ENCODE measurements around the gene RPS17. TPM values are rescaled to one million over a fixed set of nuclear protein-coding genes. Genes with fewer than 3 reads are reported as not detected.

Gene RPS17
- total and polyA plus RNA-seq, 2 of the 4 experiments (the other 2 are of a cell fraction): 2,617 to 4,201 TPM

DNA sequence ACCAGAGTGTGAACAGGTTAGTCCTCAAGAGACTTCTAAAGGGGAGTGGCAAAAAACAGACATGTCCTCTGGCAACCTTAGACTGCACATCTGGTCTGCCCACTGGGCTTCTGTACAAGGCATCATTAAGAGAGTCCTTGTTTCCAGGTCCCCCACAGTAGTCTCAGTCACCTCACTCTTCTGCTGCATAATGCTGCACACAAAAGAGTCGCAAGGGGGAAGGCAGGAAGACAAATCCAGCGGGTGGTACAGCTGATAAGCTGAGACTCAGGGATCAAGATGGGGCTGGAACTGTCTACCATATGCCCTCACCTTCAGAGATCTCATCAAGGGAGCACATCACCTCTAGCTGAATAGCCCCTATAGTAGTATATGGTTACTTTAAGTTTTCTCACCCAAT, 27.4 kb upstream of the RPS17 start:
- POLR2A ChIA-PET (ENCODE audit: unreplicated experiment): interaction anchor here (0.6 kb wide), 1 partner anchor 143 kb away, joined by 5 read pairs; no protein-coding TSS in a partner anchor
- Histone ChIP-seq H2BK15ac (ENCODE audit: low read depth, low read length) (no peak overlapping the region), H3K18ac (ENCODE audit: low read depth, low read length) (no peak overlapping the region), H3K79me1 (ENCODE audit: low read depth in 1 of 2, low read length in 2 of 2) (peaks cover 0 to 7% of the 10 kb centered on the region in 2 experiments; a peak in 1 of 4 replicates), H2BK20ac (ENCODE audit: low read depth, low read length) (no peak overlapping the region), H2AK9ac (replicated peaks; ENCODE audit: low read depth, low read length, poor library complexity) (no peak overlapping the region), H3K36me3 (ENCODE audit: control insufficient read depth, insufficient read depth, low read length) (no peaks in the 10 kb centered on the region), H4K20me1 (ENCODE audit: insufficient read depth, low read length) (no peaks in the 10 kb centered on the region), H4K8ac (ENCODE audit: low read depth in 2 of 2, low read length in 2 of 2) (no peak overlapping the region), H3K9me1 (ENCODE audit: insufficient read depth, low read length) (peaks cover 4% of the 10 kb centered on the region; the same call in 1 of the 2 replicates), H3K9ac (ENCODE audit: low read depth, low read length) (no peak overlapping the region), H2BK5ac (ENCODE audit: low read depth, low read length, poor library complexity, severe bottlenecking) (no peak overlapping the region), H2AFZ (replicated peaks; ENCODE audit: low read length, poor library complexity) (no peak overlapping the region), H3K4me2 (ENCODE audit: low read depth, low read length) (no peak overlapping the region), H3K9me3 (ENCODE audit: control insufficient read depth, insufficient read depth, low read length) (no peaks in the 10 kb centered on the region), H3K4me3 (ENCODE audit: insufficient read depth, low read depth, low read length) (no peak overlapping the region), H2AK5ac (ENCODE audit: low read depth, low read length) (no peak overlapping the region), H4K91ac (ENCODE audit: insufficient read depth, low read depth, low read length) (no peak overlapping the region), H4K5ac (ENCODE audit: low read depth, low read length) (no peak overlapping the region), H3K56ac (ENCODE audit: extremely low read depth, insufficient read depth, low read length) (no peak overlapping the region), H3K4me1 (ENCODE audit: control insufficient read depth, insufficient read depth, low read length) (peaks cover 11% of the 10 kb centered on the region), H2BK120ac (ENCODE audit: low read depth, low read length) (no peak overlapping the region), H3K4ac (ENCODE audit: low read depth, low read length) (no peak overlapping the region), H3K27me3 (ENCODE audit: control insufficient read depth, insufficient read depth, low read length) (no peaks in the 10 kb centered on the region), H3K27ac (ENCODE audit: insufficient read depth, low read length) (no peak overlapping the region), H3K23ac (ENCODE audit: low read depth, low read length) (no peak overlapping the region), H3K14ac (replicated peaks; ENCODE audit: low read depth, low read length) (no peak overlapping the region)
- CTCF ChIA-PET: interaction anchor here (0.6 kb wide), 1 partner anchor 9 kb away, joined by 3 read pairs; no protein-coding TSS in a partner anchor
- DNase-seq (no peak), ATAC-seq (ENCODE audit: low read depth) (no peak)
- no TSS peak for BruUV-seq (replicated peaks)
- dilution Hi-C loops (cut with HindIII; ENCODE audit: low sequenced_read_pairs, unreplicated experiment) (no loop called here), intact Hi-C loops (cut with micrococcal nuclease) (no loop called here), in situ Hi-C loops (cut with MboI; ENCODE audit: low sequenced_read_pairs) (loop anchor here (10.0 kb wide), 1 partner anchor 437 kb away; no protein-coding TSS in a partner anchor)
- TF ChIP-seq MAFK (IDR thresholded peaks at IDR 0.05; ENCODE audit: low read depth, low read length): no peak
- TF ChIP-seq POLR2A (IDR thresholded peaks at IDR 0.05; ENCODE audit: low read depth, low read length): no peak
- no peak for TF ChIP-seq RAD21 (IDR thresholded peaks at IDR 0.05; ENCODE audit: low read length)
- no peak for TF ChIP-seq NFE2L2 (IDR thresholded peaks at IDR 0.05; ENCODE audit: low read depth, low read length)
- no peak for TF ChIP-seq FOS (IDR thresholded peaks at IDR 0.05; ENCODE audit: low read depth, low read length)
- no peak for TF ChIP-seq RCOR1 (IDR thresholded peaks at IDR 0.05; ENCODE audit: insufficient replicate concordance, low read length)
- no CpG with 5 or more reads among the region's 2 CpGs for WGBS, 2 experiments (ENCODE audit: extremely low coverage in 2 of 2, insufficient read length in 1 of 2)

All from IMR-90 (cell line).